Fibroblast of the aortic adventitia (primary cell): ENCODE data around the gene CNIH4. TPM values are rescaled to one million over a fixed set of nuclear protein-coding genes. Genes with fewer than 3 reads are reported as not detected.

Source experiments
- DNase-seq: peaks from one replicate; pipeline ENCODE4 v3.0.0-alpha.2; 2010; ENCODE audit warnings: low read depth
- H3K4me3 ChIP-seq: 2 replicates; pipeline ENCODE4 v1.5.1; 2011; ENCODE audit warnings: low read depth, mild to moderate bottlenecking, control low read depth, low read length, moderate library complexity
- CTCF ChIP-seq: IDR thresholded peaks from 2 replicates; pipeline ENCODE4 v1.5.1; 2011; ENCODE audit warnings: mild to moderate bottlenecking, low read length, control low read depth, inconsistent platforms; ENCODE audit not compliant: insufficient read depth
- total RNA-seq: library from RNA; depleted of rRNA; stranded (reverse); fragments of >200 nt; gene quantifications from 2 replicates; pipeline ENCODE4 v1.2.3, GENCODE V29; 2012; ENCODE audit warnings: low replicate concordance

The CNIH4 gene
- total RNA-seq, 1 donor: 86.5 TPM

GRCh38 chr1:224387302-224387912, 30.7 kb downstream of the CNIH4 start:
- TF ChIP-seq CTCF: no peak
- H3K4me3 ChIP-seq: no peak overlapping the region
- DNase-seq: no peak

- H3K4me3 ChIP-seq: no peak overlapping the region
- no peak for DNase-seq
- TF ChIP-seq CTCF: no peak
Measured at GRCh38 chr1:224387943-224388342, 31.3 kb downstream of the CNIH4 start.

DNA sequence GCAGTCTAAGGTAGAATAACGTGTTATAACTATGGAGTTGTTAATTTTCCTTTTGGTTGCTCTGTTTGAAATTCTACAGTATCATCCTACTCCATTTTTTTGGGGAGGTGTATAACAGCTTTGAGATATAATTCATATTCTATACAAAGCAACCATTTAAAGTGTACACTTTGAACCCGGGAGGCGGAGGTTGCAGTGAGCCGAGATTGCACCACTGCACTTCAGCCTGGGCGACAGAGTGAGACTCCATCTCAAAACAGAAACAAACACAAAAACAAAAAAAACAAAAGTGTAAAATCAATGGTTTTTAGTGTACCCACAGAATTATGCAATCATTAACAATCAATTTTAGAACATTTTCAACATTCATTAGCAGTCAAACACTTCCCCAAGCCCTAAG, 33.8 kb downstream of the CNIH4 start:
- TF ChIP-seq CTCF: no peak
- H3K4me3 ChIP-seq: no peak overlapping the region
- no peak for DNase-seq

DNA sequence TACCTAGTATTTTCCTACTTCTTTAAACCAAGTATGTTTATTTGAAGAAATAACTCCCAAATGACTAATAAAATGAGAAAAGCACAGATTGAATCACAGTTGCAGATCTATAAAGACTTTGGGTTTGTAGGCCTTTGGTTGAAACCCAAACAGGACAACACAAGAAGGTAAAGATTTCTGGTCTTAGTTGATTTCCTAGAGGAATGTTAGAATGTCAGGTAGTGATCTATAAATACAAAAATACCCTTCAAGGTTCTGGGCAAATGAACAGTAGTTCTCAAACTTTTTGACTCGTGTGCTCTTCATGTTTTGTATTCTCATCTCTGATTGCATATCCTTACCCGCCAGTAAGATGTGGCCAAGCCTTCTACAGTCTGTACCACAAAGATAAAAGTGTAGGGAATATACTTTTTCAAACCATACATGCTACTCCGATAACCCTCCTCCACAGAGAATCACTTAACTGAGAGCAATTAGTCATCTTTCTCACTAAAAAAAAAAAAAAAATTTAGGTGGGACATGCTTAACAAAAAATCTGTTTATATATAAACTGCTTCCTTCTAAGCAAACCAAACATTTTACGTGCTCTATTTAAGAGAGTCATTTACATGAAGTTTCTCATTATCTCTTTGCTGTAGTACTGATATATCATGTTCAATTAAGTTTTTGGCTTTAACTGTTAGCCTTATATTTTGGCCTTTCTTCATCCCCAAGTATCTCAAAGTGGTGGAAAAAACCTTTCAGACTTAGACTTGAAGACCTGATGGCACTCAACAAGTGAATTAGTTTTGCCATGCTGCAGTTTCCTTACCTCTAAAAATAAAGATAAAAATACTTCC, 36.0 kb downstream of the CNIH4 start:
- H3K4me3 ChIP-seq: no peak overlapping the region
- DNase-seq: no peak
- TF ChIP-seq CTCF: no peak

DNA sequence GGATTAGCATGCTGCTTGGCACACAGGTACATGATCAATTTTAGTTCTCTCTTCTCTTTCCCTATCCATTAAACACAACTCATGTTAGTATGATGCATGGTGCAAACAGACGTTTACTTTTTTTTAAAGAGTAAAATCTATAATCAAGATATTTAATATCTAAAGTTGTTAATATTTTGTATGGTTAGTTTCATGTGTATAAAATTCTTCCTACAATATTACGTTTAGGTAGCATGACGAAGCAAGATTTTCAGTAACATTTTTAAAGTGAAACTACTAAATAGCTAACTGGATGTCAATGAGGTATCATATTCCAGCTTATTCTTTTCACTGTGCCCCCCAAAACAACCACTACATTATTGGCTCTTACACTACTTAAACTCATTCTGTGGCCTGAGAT, 36.6 kb downstream of the CNIH4 start:
- no peak for DNase-seq
- TF ChIP-seq CTCF: no peak
- no peak overlapping the region for H3K4me3 ChIP-seq

- no peak for TF ChIP-seq CTCF
- DNase-seq: no peak
Measured at GRCh38 chr1:224399887-224400286, 43.2 kb downstream of the CNIH4 start.

More at GRCh38 chr1:224399887-224400286, 43.2 kb downstream of the CNIH4 start:
- no peak overlapping the region for H3K4me3 ChIP-seq
